NT2/D1 (cell line): ENCODE measurements around the gene CFAP61.

Experiments
- DNase-seq: peaks from one replicate; pipeline ENCODE4 v3.0.0-alpha.2; 2011; ENCODE audit warnings: low read depth, low spot score
- H3K27me3 ChIP-seq: 2 replicates; pipeline ENCODE4 v1.6.0; 2011; ENCODE audit warnings: mild to moderate bottlenecking; ENCODE audit not compliant: insufficient read length, insufficient read depth
- H3K36me3 ChIP-seq: 2 replicates; pipeline ENCODE4 v1.6.1; 2011; ENCODE audit warnings: mild to moderate bottlenecking, low read length, mixed read lengths; ENCODE audit not compliant: insufficient read depth, insufficient read length
- H3K4me1 ChIP-seq: 2 replicates; pipeline ENCODE4 v1.5.1; 2011; ENCODE audit not compliant: insufficient read depth, insufficient read length
- H3K4me3 ChIP-seq: 2 replicates; pipeline ENCODE4 v1.5.1; 2011; ENCODE audit warnings: low read depth; ENCODE audit not compliant: insufficient read length
- H3K9ac ChIP-seq: 2 replicates; pipeline ENCODE4 v1.6.0; 2011; ENCODE audit warnings: low read depth; ENCODE audit not compliant: insufficient read length
- H3K9me3 ChIP-seq: 2 replicates; pipeline ENCODE4 v1.5.1; 2011; ENCODE audit warnings: mild to moderate bottlenecking, low read length; ENCODE audit not compliant: insufficient read depth
- SUZ12 ChIP-seq: IDR thresholded peaks from 2 replicates; pipeline ENCODE4 v1.6.1; 2011; ENCODE audit not compliant: insufficient read length, insufficient read depth; ENCODE audit errors: extremely low read depth
- YY1 ChIP-seq: IDR thresholded peaks from 2 replicates; pipeline ENCODE4 v1.6.1; 2011; ENCODE audit not compliant: insufficient read length, insufficient read depth
- ZNF274 ChIP-seq: IDR thresholded peaks from 2 replicates; pipeline ENCODE4 v1.6.1; 2011; ENCODE audit warnings: mild to moderate bottlenecking, low read depth, low read length

CFAP61 gene

GRCh38 chr20:20404633-20405032, 352.3 kb downstream of the CFAP61 start:
- TF ChIP-seq SUZ12 (no peak), YY1 (no peak), ZNF274 (no peak)
- Histone ChIP-seq H3K4me1 (peaks cover 2% of the 10 kb centered on the region), H3K4me3 (no peak overlapping the region), H3K36me3 (no peaks in the 10 kb centered on the region), H3K9ac (no peak overlapping the region), H3K9me3 (no peaks in the 10 kb centered on the region), H3K27me3 (no peaks in the 10 kb centered on the region)
- no peak for DNase-seq

- DNase-seq: no peak
- no peak overlapping the region for H3K9ac ChIP-seq
- H3K36me3 ChIP-seq: no peaks in the 10 kb centered on the region
- H3K4me3 ChIP-seq: no peak overlapping the region
- peaks cover 2% of the 10 kb centered on the region for H3K4me1 ChIP-seq
- no peaks in the 10 kb centered on the region for H3K9me3 ChIP-seq
- no peak for TF ChIP-seq ZNF274
- TF ChIP-seq SUZ12: no peak
- TF ChIP-seq YY1: no peak
- H3K27me3 ChIP-seq: no peaks in the 10 kb centered on the region
These were observed 353.3 kb downstream of the CFAP61 start for GRCh38 chr20:20405623-20406022.

- no peaks in the 10 kb centered on the region for H3K27me3 ChIP-seq
- no peaks in the 10 kb centered on the region for H3K36me3 ChIP-seq
- TF ChIP-seq YY1: no peak
- TF ChIP-seq ZNF274: no peak
- TF ChIP-seq SUZ12: no peak
- no peak for DNase-seq
- H3K4me3 ChIP-seq: no peak overlapping the region
- peaks cover 2% of the 10 kb centered on the region for H3K4me1 ChIP-seq
- H3K9me3 ChIP-seq: no peaks in the 10 kb centered on the region
- no peak overlapping the region for H3K9ac ChIP-seq
These were observed 354.0 kb downstream of the CFAP61 start for GRCh38 chr20:20406306-20406705.

GRCh38 chr20:20407891-20408805, 355.8 kb downstream of the CFAP61 start:
- peaks cover 5% of the 10 kb centered on the region for H3K4me1 ChIP-seq

GRCh38 chr20:20409331-20409730, 357.0 kb downstream of the CFAP61 start:
- H3K27me3 ChIP-seq: no peaks in the 10 kb centered on the region
- H3K9ac ChIP-seq: no peak overlapping the region
- H3K4me1 ChIP-seq: peaks cover 8% of the 10 kb centered on the region
- TF ChIP-seq ZNF274 (no peak), SUZ12 (no peak), YY1 (no peak)
- no peaks in the 10 kb centered on the region for H3K36me3 ChIP-seq
- no peak overlapping the region for H3K4me3 ChIP-seq
- no peak for DNase-seq
- H3K9me3 ChIP-seq: no peaks in the 10 kb centered on the region

More at GRCh38 chr20:20407891-20408805, 355.8 kb downstream of the CFAP61 start:
- Histone ChIP-seq H3K36me3 (no peaks in the 10 kb centered on the region), H3K9ac (no peak overlapping the region), H3K4me3 (no peak overlapping the region), H3K27me3 (no peaks in the 10 kb centered on the region), H3K9me3 (no peaks in the 10 kb centered on the region)
- TF ChIP-seq SUZ12 (no peak), YY1 (no peak), ZNF274 (no peak)
- DNase-seq: no peak
